NCI-H2029 treated with DMSO at 0.1 percent for 48 hours (cell line): Measurements from ENCODE around the gene GAN.

ENCODE experiments used
- DNase-seq: peaks from one replicate; lab custom pipeline; 2025; lab: John Stamatoyannopoulos, UW

Gene GAN

GRCh38 chr16:81431554-81432353 is 117.0 kb downstream of the GAN start:
- no peak for DNase-seq

GRCh38 chr16:81432937-81433557 is 118.3 kb downstream of the GAN start:
- DNase-seq, result no peak

- DNase-seq, result no peak
These were observed 120.3 kb downstream of the GAN start for GRCh38 chr16:81435103-81435502.

- no peak for DNase-seq
These were observed 120.8 kb downstream of the GAN start for GRCh38 chr16:81435567-81435966.

GRCh38 chr16:81436386-81436785 is 121.6 kb downstream of the GAN start:
- DNase-seq, result no peak

- DNase-seq, result no peak
These were observed 123.1 kb downstream of the GAN start for GRCh38 chr16:81437865-81438264.
